Endothelial cell of umbilical vein (primary cell): ENCODE data around the gene HTN3. TPM values are rescaled to one million over a fixed set of nuclear protein-coding genes. Genes with fewer than 3 reads are reported as not detected.

Experiments used
- BruUV-seq: library from RNA; stranded (reverse); fragments of 400-500 nt; replicated peaks from 2 replicates; lab custom pipeline; 2021; lab: Mats Ljungman, UMichigan
- CTCF ChIA-PET: fragments of 300-600, 350-600 bp; sonication (Branson Sonifier 250); formaldehyde crosslinking; loops from one replicate; lab custom pipeline; 2021; ENCODE audit warnings: antibody characterized with exemption, inconsistent platforms; lab: Charles Lee
- POLR2A ChIA-PET: fragments of 300-600, 350-600 bp; sonication (Branson Sonifier 250); formaldehyde crosslinking; loops from one replicate; lab custom pipeline; 2021; ENCODE audit warnings: antibody characterized with exemption, inconsistent platforms; lab: Charles Lee
- DNase-seq: peaks from one replicate; pipeline ENCODE4 v3.0.0-alpha.2; 2011; ENCODE audit warnings: low read depth, low spot score
- FAIRE-seq: peaks from 2 replicates; lab custom pipeline; 2011; peaks lifted over from hg19 to GRCh38; lab: Jason Lieb, UNC
- H2AFZ ChIP-seq: 2 replicates; pipeline ENCODE4 v1.6.0; 2012; ENCODE audit warnings: low read depth, low read length, control low read depth, inconsistent platforms
- H3K27ac ChIP-seq: 2 replicates; pipeline ENCODE4 v1.5.1; 2011; ENCODE audit warnings: low read depth, mild to moderate bottlenecking, control low read depth, low read length, moderate library complexity; ENCODE audit not compliant: insufficient read depth
- H3K27me3 ChIP-seq, 2 experiments: 2 replicates each; pipeline versions ENCODE4 v1.6.0 to v1.6.1; 2011; ENCODE audit warnings: low read length in 2 of 2, mixed read lengths in 1 of 2; ENCODE audit not compliant: control insufficient read depth in 2 of 2, insufficient read depth in 2 of 2
- H3K36me3 ChIP-seq, 2 experiments: 2 replicates in 1 of 2; 3 replicates in 1 of 2; pipeline ENCODE4 v1.5.1; 2011; ENCODE audit warnings: low read length in 2 of 2, mild to moderate bottlenecking in 1 of 2, moderate library complexity in 1 of 2; ENCODE audit not compliant: control insufficient read depth in 2 of 2, insufficient read depth in 2 of 2; ENCODE audit errors: extremely low read depth in 1 of 2
- H3K4me1 ChIP-seq: 3 replicates; pipeline ENCODE4 v1.5.1; 2011; ENCODE audit warnings: mild to moderate bottlenecking, low read length; ENCODE audit not compliant: control insufficient read depth, insufficient read depth; ENCODE audit errors: extremely low read depth
- H3K4me2 ChIP-seq: 2 replicates; pipeline ENCODE4 v1.6.1; 2011; ENCODE audit warnings: low read length, control low read depth, mixed read lengths; ENCODE audit not compliant: insufficient read depth
- H3K4me3 ChIP-seq, 3 experiments: fragments of 200-600 bp in 1 of 3; sonication (generic), shearing (Covaris generic) in 1 of 3; replicated peaks in 1 of 3; 2 replicates each; pipeline ENCODE4 v1.5.1; 2011 to 2016; ENCODE audit warnings: control low read depth in 3 of 3, low read length in 3 of 3, mild to moderate bottlenecking in 2 of 3, inconsistent platforms in 1 of 3, low read depth in 1 of 3, moderate library complexity in 1 of 3; ENCODE audit not compliant: insufficient read depth in 1 of 3
- H3K79me2 ChIP-seq: 2 replicates; pipeline ENCODE4 v1.6.0; 2012; ENCODE audit warnings: low read length, inconsistent platforms; ENCODE audit not compliant: control insufficient read depth, insufficient read depth
- H3K9ac ChIP-seq: replicated peaks from 2 replicates; pipeline ENCODE3; 2011; ENCODE audit warnings: low read length, control low read depth; ENCODE audit not compliant: insufficient read depth; ENCODE audit errors: extremely low read depth
- H3K9me1 ChIP-seq: replicated peaks from 3 replicates; pipeline ENCODE4 v1.6.0; 2011; ENCODE audit warnings: mild to moderate bottlenecking, low read length; ENCODE audit not compliant: control insufficient read depth, insufficient read depth; ENCODE audit errors: extremely low read depth
- H3K9me3 ChIP-seq: replicated peaks from 2 replicates; pipeline ENCODE4 v1.5.1; 2012; ENCODE audit warnings: low read length, inconsistent platforms; ENCODE audit not compliant: control insufficient read depth, insufficient read depth
- H4K20me1 ChIP-seq: replicated peaks from 2 replicates; pipeline ENCODE3; 2011; ENCODE audit warnings: mild to moderate bottlenecking, low read length; ENCODE audit not compliant: control insufficient read depth, insufficient read depth; ENCODE audit errors: extremely low read depth
- EZH2 ChIP-seq: IDR thresholded peaks from 2 replicates; pipeline ENCODE4 v1.6.1; 2012; ENCODE audit warnings: borderline replicate concordance, low read depth, mild to moderate bottlenecking, moderate library complexity, low read length, inconsistent platforms; ENCODE audit not compliant: severe bottlenecking
- FOS ChIP-seq: IDR thresholded peaks from 2 replicates; pipeline ENCODE4 v1.6.1; 2011; ENCODE audit warnings: mild to moderate bottlenecking, low read length, moderate library complexity, borderline replicate concordance; ENCODE audit not compliant: insufficient read depth
- GATA2 ChIP-seq: IDR thresholded peaks from 2 replicates; pipeline ENCODE4 v1.7.0; 2011; ENCODE audit warnings: low read depth, mild to moderate bottlenecking, moderate library complexity, mixed read lengths, low read length; ENCODE audit not compliant: insufficient read length, insufficient read depth
- JUN ChIP-seq: IDR thresholded peaks from 2 replicates; pipeline ENCODE4 v1.6.1; 2011; ENCODE audit warnings: borderline replicate concordance, low read depth; ENCODE audit not compliant: insufficient read length, insufficient read depth
- MAX ChIP-seq: IDR thresholded peaks from 2 replicates; pipeline ENCODE4 v1.6.1; 2011; ENCODE audit not compliant: insufficient read depth, insufficient read length
- MYC ChIP-seq: IDR thresholded peaks from one replicate; pipeline ENCODE4 v1.6.1; 2011; ENCODE audit warnings: mild to moderate bottlenecking, low read depth, low read length
- POLR2A ChIP-seq: IDR thresholded peaks from 2 replicates; pipeline ENCODE4 v1.6.1; 2012; ENCODE audit warnings: low read depth, mild to moderate bottlenecking, control low read depth, low read length
- POLR2AphosphoS5 ChIP-seq: IDR thresholded peaks from 2 replicates; pipeline ENCODE4 v1.6.1; 2012; ENCODE audit warnings: low read depth, mild to moderate bottlenecking, control low read depth, low read length, moderate library complexity; ENCODE audit not compliant: insufficient read depth
- dilution Hi-C: fragments of 300-500 bp; cut with MboI; formaldehyde crosslinking; loops from one replicate; pipeline ENCODE4 v1.15.0; 2019; ENCODE audit warnings: low sequenced_read_pairs; ENCODE audit not compliant: extremely low pct_ligation_motif_present
- intact Hi-C: fragments of 100-400 bp; cut with micrococcal nuclease; formaldehyde crosslinking; loops from one replicate; pipeline ENCODE4 v1.10.0; 2022
- polyA plus RNA-seq, 4 experiments: library from polyadenylated mRNA; depleted of rRNA in 3 of 4; stranded (reverse) in 3 of 4; unstranded in 1 of 4; fragments of >200 nt; gene quantifications; 2 replicates each; pipeline versions ENCODE4 v1.2.1 to v1.2.3, GENCODE V29; 2011 to 2012; ENCODE audit warnings: missing spikeins in 1 of 4
- total RNA-seq: library from RNA; stranded (reverse); gene quantifications from 2 replicates; pipeline ENCODE4 v1.2.3, GENCODE V29; 2021
- TF ChIP-seq, protein P1 (sequence below), 2 donors: IDR thresholded peaks; 1 replicate in 1 of 2; 2 replicates in 1 of 2; pipeline ENCODE4 v1.5.1; 2011; ENCODE audit warnings: low read length in 2 of 2, mild to moderate bottlenecking in 2 of 2, moderate library complexity in 2 of 2, control low read depth in 1 of 2, inconsistent platforms in 1 of 2, low read depth in 1 of 2; ENCODE audit not compliant: insufficient read depth in 1 of 2; ENCODE audit errors: extremely low read depth in 1 of 2

HTN3 gene
- total and polyA plus RNA-seq, 2 donors (not counting 3 experiments of a cell fraction or from before 2014, with no cell fraction given) = not detected

DNA sequence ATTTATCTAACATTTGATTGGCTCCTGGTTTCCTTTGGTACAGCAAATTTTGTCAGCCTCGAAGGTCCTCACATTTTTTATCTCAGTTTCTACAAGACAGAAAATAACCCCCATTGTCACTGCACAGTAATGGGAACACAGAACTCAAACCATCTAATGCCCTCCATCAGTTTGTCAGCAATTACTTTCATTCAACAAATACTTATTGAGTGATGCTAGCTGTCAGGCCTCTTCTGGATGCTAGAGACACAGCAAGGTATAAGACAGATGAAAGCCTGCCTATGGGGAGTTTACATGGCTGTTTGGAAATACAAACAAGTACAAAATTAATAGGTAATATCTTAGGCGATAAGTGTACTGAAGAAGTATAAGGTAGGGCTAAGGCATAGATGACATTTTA, 5.0 kb upstream of the HTN3 start:
- dilution Hi-C loops = no loop called here
- no peaks in the 10 kb centered on the region for H3K27me3 ChIP-seq
- H3K36me3 ChIP-seq = no peaks in the 10 kb centered on the region
- TF ChIP-seq MYC = no peak
- TF ChIP-seq, protein P1, sequence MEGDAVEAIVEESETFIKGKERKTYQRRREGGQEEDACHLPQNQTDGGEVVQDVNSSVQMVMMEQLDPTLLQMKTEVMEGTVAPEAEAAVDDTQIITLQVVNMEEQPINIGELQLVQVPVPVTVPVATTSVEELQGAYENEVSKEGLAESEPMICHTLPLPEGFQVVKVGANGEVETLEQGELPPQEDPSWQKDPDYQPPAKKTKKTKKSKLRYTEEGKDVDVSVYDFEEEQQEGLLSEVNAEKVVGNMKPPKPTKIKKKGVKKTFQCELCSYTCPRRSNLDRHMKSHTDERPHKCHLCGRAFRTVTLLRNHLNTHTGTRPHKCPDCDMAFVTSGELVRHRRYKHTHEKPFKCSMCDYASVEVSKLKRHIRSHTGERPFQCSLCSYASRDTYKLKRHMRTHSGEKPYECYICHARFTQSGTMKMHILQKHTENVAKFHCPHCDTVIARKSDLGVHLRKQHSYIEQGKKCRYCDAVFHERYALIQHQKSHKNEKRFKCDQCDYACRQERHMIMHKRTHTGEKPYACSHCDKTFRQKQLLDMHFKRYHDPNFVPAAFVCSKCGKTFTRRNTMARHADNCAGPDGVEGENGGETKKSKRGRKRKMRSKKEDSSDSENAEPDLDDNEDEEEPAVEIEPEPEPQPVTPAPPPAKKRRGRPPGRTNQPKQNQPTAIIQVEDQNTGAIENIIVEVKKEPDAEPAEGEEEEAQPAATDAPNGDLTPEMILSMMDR (IDR thresholded peaks at IDR 0.05; ENCODE audit: extremely low read depth in 1 of 2, insufficient read depth in 1 of 2, low read depth in 1 of 2, low read length in 2 of 2) = no peak
- no peak for TF ChIP-seq EZH2
- no peak overlapping the region for H3K4me3 ChIP-seq
- no peaks in the 10 kb centered on the region for H3K9me1 ChIP-seq
- no peak overlapping the region for H3K4me2 ChIP-seq
- intact Hi-C loops = no loop called here
- CTCF ChIA-PET = no interaction called here
- no peaks in the 10 kb centered on the region for H3K4me1 ChIP-seq
- no TSS peak for BruUV-seq
- no peaks in the 10 kb centered on the region for H3K9me3 ChIP-seq
- no peak overlapping the region for H3K27ac ChIP-seq
- H3K9ac ChIP-seq = no peak overlapping the region
- FAIRE-seq = no peak
- POLR2A ChIA-PET = no interaction called here
- no peaks in the 10 kb centered on the region for H3K79me2 ChIP-seq
- H4K20me1 ChIP-seq = no peaks in the 10 kb centered on the region
- no peak for DNase-seq
- H2AFZ ChIP-seq = no peak overlapping the region

GRCh38 chr4:70027011-70027410, 1.2 kb upstream of the HTN3 start:
- Histone ChIP-seq H3K27ac (no peak overlapping the region), H3K9me1 (no peaks in the 10 kb centered on the region), H2AFZ (no peak overlapping the region), H4K20me1 (no peaks in the 10 kb centered on the region), H3K36me3 (no peaks in the 10 kb centered on the region), H3K27me3 (peaks cover 0 to 4% of the 10 kb centered on the region in 2 experiments), H3K9ac (no peak overlapping the region), H3K4me3 (no peak overlapping the region), H3K9me3 (no peaks in the 10 kb centered on the region), H3K79me2 (no peaks in the 10 kb centered on the region), H3K4me2 (no peak overlapping the region), H3K4me1 (no peaks in the 10 kb centered on the region)
- POLR2A ChIA-PET = no interaction called here
- dilution Hi-C loops (no loop called here), intact Hi-C loops (no loop called here)
- TF ChIP-seq FOS = no peak
- no peak for TF ChIP-seq EZH2
- TF ChIP-seq GATA2 = no peak
- no peak for TF ChIP-seq POLR2A
- no peak for TF ChIP-seq MYC
- TF ChIP-seq, protein P1 (IDR thresholded peaks at IDR 0.05; ENCODE audit: extremely low read depth in 1 of 2, insufficient read depth in 1 of 2, low read depth in 1 of 2, low read length in 2 of 2) = no peak
- no peak for TF ChIP-seq JUN
- no peak for TF ChIP-seq MAX
- TF ChIP-seq POLR2AphosphoS5 = no peak
- DNase-seq (no peak), FAIRE-seq (no peak)
- no TSS peak for BruUV-seq
- CTCF ChIA-PET = no interaction called here
